HepG2 (cell line): ENCODE data around the gene LDLRAD4. TPM values are rescaled to one million over a fixed set of nuclear protein-coding genes. Genes with fewer than 3 reads are reported as not detected.

Experiments used
- ATAC-seq: fragments of 200-7000 bp; cut with Tn5 transposase; 3 replicates; pipeline ENCODE4 v1.9.1; 2020; ENCODE audit warnings: mild to moderate bottlenecking, moderate library complexity
- BruUV-seq: library from RNA; stranded (reverse); fragments of 400-500 nt; replicated peaks from 2 replicates; lab custom pipeline; 2021; lab: Mats Ljungman, UMichigan
- CTCF ChIA-PET: fragments of 300-600 bp; formaldehyde crosslinking; extraction: SDS; loops from one replicate; lab custom pipeline; 2021; ENCODE audit warnings: low total read pairs, inconsistent platforms, low intra/inter-chr PET ratio; lab: Yijun Ruan, JAX
- POLR2A ChIA-PET: fragments of 350-600 bp; sonication (Branson Sonifier 250); formaldehyde crosslinking; loops from one replicate; lab custom pipeline; 2020; ENCODE audit warnings: antibody characterized with exemption, inconsistent platforms; lab: Yijun Ruan, JAX
- DNase-seq: peaks from one replicate; pipeline ENCODE4 v3.0.0-alpha.2; 2015; ENCODE audit warnings: low spot score
- FAIRE-seq: peaks from 3 replicates; lab custom pipeline; 2011; peaks lifted over from hg19 to GRCh38; lab: Jason Lieb, UNC
- H2AFZ ChIP-seq: one replicate; pipeline ENCODE4 v1.6.1; 2011; ENCODE audit warnings: low read length, inconsistent platforms
- H3K27ac ChIP-seq: fragments of 300-600 bp; 3 replicates; pipeline ENCODE4 v1.8.0; 2011; ENCODE audit warnings: mixed run types, mild to moderate bottlenecking, mixed read lengths, low read length, inconsistent platforms; ENCODE audit not compliant: insufficient read depth; ENCODE audit errors: extremely low read length
- H3K27me3 ChIP-seq, 2 experiments: fragments of 200-600 bp in 1 of 2; 2 replicates in 1 of 2; 3 replicates in 1 of 2; pipeline versions ENCODE4 v1.6.0 to v1.8.0; 2011; ENCODE audit warnings: low read length in 2 of 2, mild to moderate bottlenecking in 2 of 2, moderate library complexity in 2 of 2, inconsistent platforms in 1 of 2; ENCODE audit not compliant: insufficient read depth in 2 of 2, control insufficient read depth in 1 of 2
- H3K36me3 ChIP-seq, 2 experiments: fragments of 200-600 bp in 1 of 2; replicated peaks in 1 of 2; 2 replicates in 1 of 2; 3 replicates in 1 of 2; pipeline versions ENCODE4 v1.5.1 to v1.8.0; 2011; ENCODE audit warnings: low read length in 2 of 2, inconsistent platforms in 1 of 2; ENCODE audit not compliant: insufficient read depth in 2 of 2, control insufficient read depth in 1 of 2
- H3K4me1 ChIP-seq: 2 replicates; pipeline ENCODE4 v1.5.1; 2012; ENCODE audit warnings: low read length, inconsistent platforms; ENCODE audit not compliant: insufficient read depth
- H3K4me2 ChIP-seq: 2 replicates; pipeline ENCODE4 v1.6.0; 2011; ENCODE audit warnings: low read depth, low read length, inconsistent platforms
- H3K4me3 ChIP-seq, 3 experiments: fragments of 200-600 bp in 1 of 3; sonication (generic), shearing (Covaris generic) in 1 of 3; replicated peaks in 1 of 3; 2 replicates each; pipeline ENCODE4 v1.5.1; 2011 to 2016; ENCODE audit warnings: low read length in 3 of 3, inconsistent platforms in 2 of 3, low read depth in 2 of 3, mild to moderate bottlenecking in 2 of 3, control low read depth in 1 of 3, mixed read lengths in 1 of 3; ENCODE audit not compliant: insufficient read depth in 1 of 3
- H3K79me2 ChIP-seq: one replicate; pipeline ENCODE4 v1.6.1; 2011; ENCODE audit warnings: low read length, inconsistent platforms; ENCODE audit not compliant: insufficient read depth
- H3K9ac ChIP-seq: 2 replicates; pipeline ENCODE4 v1.6.0; 2011; ENCODE audit warnings: mild to moderate bottlenecking, low read depth, low read length, inconsistent platforms; ENCODE audit not compliant: insufficient read depth
- H3K9me3 ChIP-seq: 2 replicates; pipeline ENCODE4 v1.5.1; 2012; ENCODE audit warnings: mild to moderate bottlenecking, low read length
- H4K20me1 ChIP-seq: 2 replicates; pipeline ENCODE4 v1.6.0; 2011; ENCODE audit warnings: inconsistent platforms, mild to moderate bottlenecking, low read length, moderate library complexity; ENCODE audit not compliant: insufficient read depth
- DBP ChIP-seq: sonication (generic); formaldehyde crosslinking; IDR thresholded peaks from 2 replicates; pipeline ENCODE4 v1.4.0; 2020; ENCODE audit warnings: missing genetic modification reagents; ENCODE audit errors: not compliant biosample characterization
- GTF2F1 ChIP-seq: fragments of 150-350 bp; IDR thresholded peaks from 2 replicates; pipeline ENCODE4 v1.6.1; 2014; ENCODE audit warnings: low read length
- HINFP ChIP-seq: sonication (generic); formaldehyde crosslinking; IDR thresholded peaks from 2 replicates; pipeline ENCODE4 v1.4.0; 2020; ENCODE audit warnings: low read depth, mild to moderate bottlenecking, missing genetic modification reagents
- KAT8 ChIP-seq: IDR thresholded peaks from 2 replicates; pipeline ENCODE4 v1.6.1; 2016; ENCODE audit warnings: missing genetic modification reagents, missing compliant biosample characterization
- PCBP2 ChIP-seq: fragments of 200-400 bp; formaldehyde crosslinking; optimal IDR thresholded peaks from 2 replicates; pipeline ENCODE3; 2018; ENCODE audit warnings: low read length, low read depth; ENCODE audit not compliant: poor library complexity, severe bottlenecking
- SP4 ChIP-seq: sonication (generic); formaldehyde crosslinking; IDR thresholded peaks from 2 replicates; pipeline ENCODE4 v1.8.1; 2023; ENCODE audit warnings: mild to moderate bottlenecking, missing genetic modification reagents
- STAG1 ChIP-seq: sonication (generic); formaldehyde crosslinking; IDR thresholded peaks from 2 replicates; pipeline ENCODE4 v1.4.0; 2020; ENCODE audit warnings: missing genetic modification reagents
- ZBTB49 ChIP-seq: sonication (generic); formaldehyde crosslinking; IDR thresholded peaks from 2 replicates; pipeline ENCODE4 v1.4.0; 2020; ENCODE audit warnings: missing genetic modification reagents, borderline replicate concordance
- ZNF101 ChIP-seq: sonication (generic); formaldehyde crosslinking; IDR thresholded peaks from 2 replicates; pipeline ENCODE4 v1.4.0; 2020; ENCODE audit warnings: mild to moderate bottlenecking, low read depth, missing genetic modification reagents, borderline replicate concordance
- ZNF432 ChIP-seq: sonication (generic); formaldehyde crosslinking; IDR thresholded peaks from 2 replicates; pipeline ENCODE4 v1.5.0; 2020; ENCODE audit warnings: missing genetic modification reagents, mild to moderate bottlenecking, borderline replicate concordance
- ZNF672 ChIP-seq: sonication (generic); formaldehyde crosslinking; IDR thresholded peaks from 2 replicates; pipeline ENCODE4 v1.8.1; 2022; ENCODE audit warnings: missing genetic modification reagents
- ZSCAN30 ChIP-seq: sonication (generic); formaldehyde crosslinking; IDR thresholded peaks from 2 replicates; pipeline ENCODE4 v1.5.0; 2020; ENCODE audit warnings: mild to moderate bottlenecking, missing genetic modification reagents
- WGBS: methylation state at CpG from one replicate; pipeline ENCODE4 v1.1.6; 2017; ENCODE audit warnings: low lambda C conversion rate; 5-methylcytosine and 5-hydroxymethylcytosine counted together
- in situ Hi-C: cut with HindIII; loops from 2 replicates; pipeline ENCODE4 v1.10.0; 2017; ENCODE audit warnings: low pct_unique_long_range_greater_than_20kb; ENCODE audit not compliant: extremely low pct_ligation_motif_present
- intact Hi-C: fragments of 100-400 bp; cut with micrococcal nuclease; formaldehyde crosslinking; loops from one replicate; pipeline ENCODE4 v1.10.0; 2022; ENCODE audit not compliant: unreplicated experiment
- polyA plus RNA-seq, 8 experiments: library from polyadenylated mRNA; depleted of rRNA in 3 of 8; stranded (reverse) in 7 of 8; unstranded in 1 of 8; fragments of >200 nt; fragmentation: Illumina TruSeq in 4 of 8; extraction: Trizol in 4 of 8; gene quantifications; 2 replicates each; pipeline versions ENCODE4 v1.2.1 to v1.2.3, GENCODE V29; 2011 to 2016; ENCODE audit warnings: low read depth in 4 of 8, missing spikeins in 1 of 8, mixed read lengths in 1 of 8; ENCODE audit not compliant: insufficient read depth in 1 of 8
- total RNA-seq, 5 experiments: library from RNA; depleted of rRNA; stranded (reverse); fragments of >200 nt; fragmentation: Illumina TruSeq; extraction: Trizol; gene quantifications; 2 replicates each; pipeline ENCODE4 v1.2.3, GENCODE V29; 2016; ENCODE audit warnings: low read depth in 1 of 5
- TF ChIP-seq, protein P1 (sequence below): sonication (generic); formaldehyde crosslinking; IDR thresholded peaks from 2 replicates; pipeline ENCODE4 v1.4.0; 2020; ENCODE audit warnings: missing genetic modification reagents

LDLRAD4 gene
- total and polyA plus RNA-seq, 2 of the 13 experiments (the other 11 are each of a cell fraction or from before 2014, with no cell fraction given) = 13.6 to 20.9 TPM

GRCh38 chr18:13531681-13532325 is 313.2 kb downstream of the LDLRAD4 start (continued):
- TF ChIP-seq HINFP (CRISPR knock-in tag) (no peak), SP4 (CRISPR knock-in tag) (no peak), ZNF432 (CRISPR knock-in tag) (no peak)
- TF ChIP-seq, all 625 proteins: peak for 0

DNA sequence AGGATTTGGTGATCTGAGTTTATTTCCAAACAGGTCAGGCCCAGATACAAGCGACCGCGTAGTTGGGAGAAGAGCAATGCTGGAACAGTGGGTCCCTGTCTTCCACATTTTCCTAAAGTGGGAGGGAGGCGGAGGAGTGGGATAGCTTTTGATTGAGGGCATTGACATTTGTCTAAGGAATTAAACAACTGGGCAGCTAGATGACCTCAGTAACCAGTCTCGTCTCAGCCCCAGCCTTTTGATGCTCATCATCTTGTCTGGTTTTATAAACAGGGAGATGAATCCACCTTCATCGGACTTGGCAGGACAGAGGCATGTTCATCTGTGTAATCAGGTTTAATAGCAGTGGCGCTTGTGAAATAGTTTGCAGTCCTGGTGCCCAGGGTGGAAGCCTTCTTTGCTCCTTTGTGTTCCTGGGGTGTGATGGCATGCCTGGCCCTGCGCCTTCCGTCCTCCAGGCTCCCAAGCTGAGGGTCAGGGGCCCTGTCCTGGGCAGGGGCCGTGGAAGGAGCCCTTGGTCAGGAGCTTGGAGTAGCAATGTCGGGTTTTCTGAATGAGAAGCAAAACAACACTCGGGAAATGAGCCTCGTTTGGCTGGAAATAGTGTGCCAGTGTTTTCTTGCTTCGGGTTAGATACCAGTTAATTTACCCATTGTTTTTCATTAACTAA is 314.0 kb downstream of the LDLRAD4 start:
- in situ Hi-C loops = loop anchor here (10.0 kb wide), 1 partner anchor 308 kb away; no protein-coding TSS in a partner anchor
- no peak overlapping the region for H2AFZ ChIP-seq
- no peaks in the 10 kb centered on the region for H4K20me1 ChIP-seq
- ATAC-seq = no peak
- CTCF ChIA-PET = no interaction called here
- WGBS = 83% methylated on average over 11 of the region's 14 CpGs
- H3K9me3 ChIP-seq = no peaks in the 10 kb centered on the region
- H3K36me3 ChIP-seq = no peaks in the 10 kb centered on the region
- no peak overlapping the region for H3K4me2 ChIP-seq
- H3K4me1 ChIP-seq = peaks cover 45% of the 10 kb centered on the region
- DNase-seq = no peak
- H3K27ac ChIP-seq = no peak overlapping the region
- POLR2A ChIA-PET = no interaction called here
- no peak overlapping the region for H3K4me3 ChIP-seq
- H3K27me3 ChIP-seq = no peaks in the 10 kb centered on the region
- FAIRE-seq = no peak
- H3K9ac ChIP-seq = no peak overlapping the region
- intact Hi-C loops = no loop called here
- H3K79me2 ChIP-seq = no peaks in the 10 kb centered on the region
- no TSS peak for BruUV-seq
- TF ChIP-seq, protein P1, sequence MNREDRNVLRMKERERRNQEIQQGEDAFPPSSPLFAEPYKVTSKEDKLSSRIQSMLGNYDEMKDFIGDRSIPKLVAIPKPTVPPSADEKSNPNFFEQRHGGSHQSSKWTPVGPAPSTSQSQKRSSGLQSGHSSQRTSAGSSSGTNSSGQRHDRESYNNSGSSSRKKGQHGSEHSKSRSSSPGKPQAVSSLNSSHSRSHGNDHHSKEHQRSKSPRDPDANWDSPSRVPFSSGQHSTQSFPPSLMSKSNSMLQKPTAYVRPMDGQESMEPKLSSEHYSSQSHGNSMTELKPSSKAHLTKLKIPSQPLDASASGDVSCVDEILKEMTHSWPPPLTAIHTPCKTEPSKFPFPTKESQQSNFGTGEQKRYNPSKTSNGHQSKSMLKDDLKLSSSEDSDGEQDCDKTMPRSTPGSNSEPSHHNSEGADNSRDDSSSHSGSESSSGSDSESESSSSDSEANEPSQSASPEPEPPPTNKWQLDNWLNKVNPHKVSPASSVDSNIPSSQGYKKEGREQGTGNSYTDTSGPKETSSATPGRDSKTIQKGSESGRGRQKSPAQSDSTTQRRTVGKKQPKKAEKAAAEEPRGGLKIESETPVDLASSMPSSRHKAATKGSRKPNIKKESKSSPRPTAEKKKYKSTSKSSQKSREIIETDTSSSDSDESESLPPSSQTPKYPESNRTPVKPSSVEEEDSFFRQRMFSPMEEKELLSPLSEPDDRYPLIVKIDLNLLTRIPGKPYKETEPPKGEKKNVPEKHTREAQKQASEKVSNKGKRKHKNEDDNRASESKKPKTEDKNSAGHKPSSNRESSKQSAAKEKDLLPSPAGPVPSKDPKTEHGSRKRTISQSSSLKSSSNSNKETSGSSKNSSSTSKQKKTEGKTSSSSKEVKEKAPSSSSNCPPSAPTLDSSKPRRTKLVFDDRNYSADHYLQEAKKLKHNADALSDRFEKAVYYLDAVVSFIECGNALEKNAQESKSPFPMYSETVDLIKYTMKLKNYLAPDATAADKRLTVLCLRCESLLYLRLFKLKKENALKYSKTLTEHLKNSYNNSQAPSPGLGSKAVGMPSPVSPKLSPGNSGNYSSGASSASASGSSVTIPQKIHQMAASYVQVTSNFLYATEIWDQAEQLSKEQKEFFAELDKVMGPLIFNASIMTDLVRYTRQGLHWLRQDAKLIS (CRISPR knock-in tag) = no peak
- no peak for TF ChIP-seq PCBP2
- TF ChIP-seq KAT8 = no peak
- TF ChIP-seq ZBTB49 (CRISPR knock-in tag) = no peak
- TF ChIP-seq GTF2F1 = no peak
- TF ChIP-seq ZNF672 (CRISPR knock-in tag) = no peak
- TF ChIP-seq ZNF101 (CRISPR knock-in tag) = no peak
- TF ChIP-seq DBP (CRISPR knock-in tag) = no peak
- TF ChIP-seq STAG1 = no peak
- no peak for TF ChIP-seq ZSCAN30 (CRISPR knock-in tag)
